NCI-H2107 (cell line): ENCODE data around the gene CRYZL1.
"Not testable (repeated sequence)": the region's sequence is repeated elsewhere in the genome, so short reads cannot be mapped to it uniquely, and the experiment has no call there.

ENCODE experiments used
- DNase-seq: peaks from one replicate; lab custom pipeline; 2025; lab: John Stamatoyannopoulos, UW

The CRYZL1 gene

GRCh38 chr21:33626151-33626550, 15.4 kb downstream of the CRYZL1 start:
- not testable (repeated sequence) for DNase-seq

GRCh38 chr21:33622253-33622652, 19.3 kb downstream of the CRYZL1 start:
- DNase-seq, result no peak

- no peak for DNase-seq
Observed at GRCh38 chr21:33619726-33620125, 21.8 kb downstream of the CRYZL1 start.

- DNase-seq, result no peak
Observed at GRCh38 chr21:33618407-33618806, 23.1 kb downstream of the CRYZL1 start.

GRCh38 chr21:33617565-33617964, 24.0 kb downstream of the CRYZL1 start:
- not testable (repeated sequence) for DNase-seq

GRCh38 chr21:33611006-33611744, 30.4 kb downstream of the CRYZL1 start:
- no peak for DNase-seq

- DNase-seq, result no peak
Observed at GRCh38 chr21:33608559-33608958, 33.0 kb downstream of the CRYZL1 start.

GRCh38 chr21:33598051-33598450, 43.5 kb downstream of the CRYZL1 start:
- DNase-seq, result no peak

GRCh38 chr21:33588485-33589335, 52.8 kb downstream of the CRYZL1 start, which contains the start of gene DONSON:
Gene DONSON (minus strand): TSS chr21:33588684. CDS start chr21:33588641, 43 bp downstream.
- peak; percentile 84 for DNase-seq

GRCh38 chr21:33587792-33588484, 53.6 kb downstream of the CRYZL1 start:
- DNase-seq, result peak; percentile 12

- no peak for DNase-seq
Observed at GRCh38 chr21:33586927-33587326, 54.6 kb downstream of the CRYZL1 start.

- DNase-seq, result no peak
Observed at GRCh38 chr21:33584455-33584854, 57.1 kb downstream of the CRYZL1 start.

- no peak for DNase-seq
Observed at GRCh38 chr21:33578959-33579542, 62.5 kb downstream of the CRYZL1 start.

GRCh38 chr21:33578214-33578613, 63.3 kb downstream of the CRYZL1 start:
- no peak for DNase-seq

- not testable (repeated sequence) for DNase-seq
Observed at GRCh38 chr21:33576741-33577141, 64.8 kb downstream of the CRYZL1 start.

- DNase-seq, result no peak
Observed at GRCh38 chr21:33572350-33572749, 69.2 kb downstream of the CRYZL1 start.

GRCh38 chr21:33569991-33570390, 71.5 kb downstream of the CRYZL1 start:
- DNase-seq, result no peak

GRCh38 chr21:33568448-33568847, 73.1 kb downstream of the CRYZL1 start:
- no peak for DNase-seq

- no peak for DNase-seq
Observed at GRCh38 chr21:33567914-33568313, 73.6 kb downstream of the CRYZL1 start.

- no peak for DNase-seq
Observed at GRCh38 chr21:33566514-33566913, 75.0 kb downstream of the CRYZL1 start.

- no peak for DNase-seq
Observed at GRCh38 chr21:33562389-33562788, 79.2 kb downstream of the CRYZL1 start.

- DNase-seq, result no peak
Observed at GRCh38 chr21:33561373-33561772, 80.2 kb downstream of the CRYZL1 start.
